Measurements from ENCODE around the gene AFF3. TPM values are rescaled to one million over a fixed set of nuclear protein-coding genes. Genes with fewer than 3 reads are reported as not detected.

AFF3 gene
- total RNA-seq, 2 donors from 2014 or later, result 9.9 to 20.1 TPM

- no peaks in the 10 kb centered on the region for H3K36me3 ChIP-seq
- H3K27me3 ChIP-seq (replicated peaks; ENCODE audit: insufficient read depth), result no peaks in the 10 kb centered on the region
- peaks cover 5 to 18% of the 10 kb centered on the region in 2 donors for H3K4me1 ChIP-seq (ENCODE audit: control insufficient read depth in 1 of 2, low read depth in 2 of 2)
- no peak for TF ChIP-seq CTCF (IDR thresholded peaks at IDR 0.05)
- H3K4me3 ChIP-seq, result no peak overlapping the region
- H3K27ac ChIP-seq, result no peak overlapping the region
- DNase-seq (ENCODE audit: low spot score), result no peak
- H3K9me3 ChIP-seq, result no peaks in the 10 kb centered on the region
- ATAC-seq (ENCODE audit: insufficient number of reproducible peaks, low FRiP score, low read depth), result no peak
Measured at GRCh38 chr2:99701503-99701902, 440.9 kb downstream of the AFF3 start.

DNA sequence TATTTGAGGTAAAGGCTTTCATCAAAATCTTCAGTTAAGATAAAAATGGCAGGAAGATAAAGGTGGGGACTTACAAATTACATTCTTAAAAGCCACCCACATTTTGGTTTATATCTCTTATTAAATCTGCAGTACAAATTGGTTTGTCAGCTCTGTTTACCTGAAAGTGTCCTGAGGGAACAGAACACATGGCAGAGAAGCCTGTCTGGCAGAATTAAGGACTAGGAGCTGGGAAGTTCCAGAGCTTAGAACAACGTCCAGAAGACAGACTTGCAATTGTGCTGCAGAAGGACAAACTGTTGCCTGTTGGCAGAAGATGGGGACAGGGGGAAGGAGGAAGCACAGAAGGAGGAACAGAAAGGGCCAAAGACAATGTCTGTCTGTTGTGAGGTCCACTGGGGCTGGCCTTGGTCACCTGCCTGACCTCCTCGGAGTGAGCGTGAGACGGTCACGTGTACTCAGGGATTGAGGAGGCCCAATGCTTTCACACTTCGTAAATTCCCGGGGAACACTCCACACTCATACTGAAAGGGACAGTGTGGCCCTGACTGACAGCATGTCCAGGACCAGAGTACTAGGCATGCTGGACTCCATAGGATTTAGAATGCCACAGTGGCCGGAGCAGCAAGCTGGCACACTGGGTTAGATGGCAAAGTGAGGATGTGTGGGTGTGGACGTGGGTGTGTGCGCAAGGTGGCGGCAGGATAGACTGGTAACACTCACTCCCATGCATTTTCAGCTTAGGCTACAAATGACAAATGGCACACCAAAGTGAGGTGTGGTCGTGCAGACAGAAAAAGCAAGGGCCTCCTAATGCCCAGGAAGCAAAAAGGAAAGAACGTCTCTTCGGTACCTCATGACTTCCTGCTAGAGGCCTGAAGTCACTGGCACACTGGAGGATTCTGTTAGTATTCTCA lies 441.6 kb downstream of the AFF3 start:
- TF ChIP-seq CTCF (IDR thresholded peaks at IDR 0.05), result no peak
- H3K4me3 ChIP-seq, result no peak overlapping the region
- no peak overlapping the region for H3K27ac ChIP-seq
- no peak for ATAC-seq (ENCODE audit: insufficient number of reproducible peaks, low FRiP score, low read depth)
- H3K4me1 ChIP-seq (ENCODE audit: control insufficient read depth in 1 of 2, low read depth in 2 of 2), result peaks cover 5 to 21% of the 10 kb centered on the region in 2 donors
- no peaks in the 10 kb centered on the region for H3K9me3 ChIP-seq
- DNase-seq (ENCODE audit: low spot score), result no peak
- no peaks in the 10 kb centered on the region for H3K36me3 ChIP-seq
- no peaks in the 10 kb centered on the region for H3K27me3 ChIP-seq (replicated peaks; ENCODE audit: insufficient read depth)

- H3K4me3 ChIP-seq, result no peak overlapping the region
- no peak for ATAC-seq (ENCODE audit: insufficient number of reproducible peaks, low FRiP score, low read depth)
Measured at GRCh38 chr2:99698896-99699295, 443.5 kb downstream of the AFF3 start.

GRCh38 chr2:99697811-99698568 lies 444.4 kb downstream of the AFF3 start:
- no peak overlapping the region for H3K27ac ChIP-seq
- no peaks in the 10 kb centered on the region for H3K27me3 ChIP-seq (replicated peaks; ENCODE audit: insufficient read depth)
- no peaks in the 10 kb centered on the region for H3K9me3 ChIP-seq
- H3K4me3 ChIP-seq, result no peak overlapping the region
- ATAC-seq (ENCODE audit: insufficient number of reproducible peaks, low FRiP score, low read depth), result no peak
- peaks cover 5 to 30% of the 10 kb centered on the region in 2 donors for H3K4me1 ChIP-seq (ENCODE audit: control insufficient read depth in 1 of 2, low read depth in 2 of 2)
- DNase-seq (ENCODE audit: low spot score), result no peak
- TF ChIP-seq CTCF (IDR thresholded peaks at IDR 0.05), result no peak
- H3K36me3 ChIP-seq, result no peaks in the 10 kb centered on the region

More at GRCh38 chr2:99698896-99699295, 443.5 kb downstream of the AFF3 start:
- no peak for DNase-seq (ENCODE audit: low spot score)
- no peaks in the 10 kb centered on the region for H3K36me3 ChIP-seq
- H3K27ac ChIP-seq, result no peak overlapping the region
- no peak for TF ChIP-seq CTCF (IDR thresholded peaks at IDR 0.05)
- H3K4me1 ChIP-seq (ENCODE audit: control insufficient read depth in 1 of 2, low read depth in 2 of 2), result peaks cover 5 to 30% of the 10 kb centered on the region in 2 donors
- no peaks in the 10 kb centered on the region for H3K9me3 ChIP-seq
- no peaks in the 10 kb centered on the region for H3K27me3 ChIP-seq (replicated peaks; ENCODE audit: insufficient read depth)

GRCh38 chr2:99695944-99696253 lies 446.5 kb downstream of the AFF3 start:
- Histone ChIP-seq H3K9me3 (no peaks in the 10 kb centered on the region), H3K36me3 (no peaks in the 10 kb centered on the region), H3K27ac (no peak overlapping the region), H3K27me3 (replicated peaks; ENCODE audit: insufficient read depth) (no peaks in the 10 kb centered on the region), H3K4me3 (no peak overlapping the region), H3K4me1 (ENCODE audit: control insufficient read depth in 1 of 2, low read depth in 2 of 2) (peaks cover 5 to 30% of the 10 kb centered on the region in 2 donors)
- ATAC-seq (ENCODE audit: insufficient number of reproducible peaks, low FRiP score, low read depth) (no peak), DNase-seq (ENCODE audit: low spot score) (no peak)
- no peak for TF ChIP-seq CTCF (IDR thresholded peaks at IDR 0.05)
